ENCODE results near the gene MT1A. TPM values are rescaled to one million over a fixed set of nuclear protein-coding genes. Genes with fewer than 3 reads are reported as not detected.
A peak's percentile ranks its signal among the peaks of the same experiment; 100 is the strongest.

Gene MT1A
- polyA plus RNA-seq, 1 donor (not counting 4 experiments of a cell fraction or from before 2014, with no cell fraction given) = not detected

DNA sequence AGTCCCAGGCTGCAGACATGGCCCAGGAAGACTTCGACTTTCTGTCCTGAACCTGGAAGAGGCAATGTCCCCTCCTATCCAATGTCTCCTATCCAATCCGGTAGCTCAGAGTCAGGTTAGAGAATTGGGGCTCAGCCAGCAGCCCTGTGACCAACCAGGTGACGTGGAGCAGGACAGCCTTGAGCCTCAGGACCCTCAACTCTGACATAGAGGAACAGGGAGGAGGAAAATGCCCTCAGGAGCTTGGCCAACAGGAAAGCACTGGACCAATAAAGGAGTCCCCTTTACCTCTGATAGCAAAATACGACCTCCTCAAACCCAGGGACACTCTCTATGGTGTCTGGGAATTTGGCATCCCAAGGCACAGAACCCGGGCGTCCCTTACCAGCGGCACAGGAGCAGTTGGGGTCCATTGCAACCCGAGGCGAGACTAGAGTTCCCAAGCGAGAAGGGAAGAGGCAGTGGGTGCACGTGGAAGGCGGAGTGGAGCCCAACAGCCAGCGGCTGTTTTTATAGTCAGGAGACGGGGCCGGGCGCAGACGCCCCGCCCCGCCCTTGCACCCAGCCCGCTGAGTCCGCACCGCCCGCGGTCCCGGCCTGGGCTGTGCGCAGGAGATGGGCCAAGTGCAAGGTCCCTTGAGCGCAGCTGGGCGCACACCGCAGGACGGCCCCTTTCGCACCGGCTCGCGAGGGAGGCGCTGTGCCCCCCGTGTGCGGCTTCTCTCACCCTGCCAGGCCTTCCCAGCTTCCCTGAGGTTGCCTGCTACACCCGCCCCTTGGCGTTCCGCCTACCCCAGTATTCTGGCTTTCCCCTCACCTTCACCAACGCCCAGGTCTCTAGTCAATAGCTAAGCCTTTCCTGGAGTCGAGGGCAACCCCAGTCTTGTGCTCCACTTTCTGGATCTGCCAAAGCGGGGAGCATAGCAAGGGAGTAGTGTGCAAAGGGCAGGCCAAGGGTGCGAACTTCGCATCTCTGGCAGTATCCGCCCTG lies 29.4 kb downstream of the MT1A start, which contains the start of gene MT1G:
MT1G (minus strand) TSS at position 485 of the 991 bp plus-strand sequence; CDS start at position 413, 72 bp downstream.
- Histone ChIP-seq H4K20me1 (ENCODE audit: control insufficient read depth, extremely low read depth, insufficient read depth, low read length) (no peaks in the 10 kb centered on the region), H3K27me3 (ENCODE audit: control insufficient read depth, extremely low read depth, insufficient read depth, low read length) (peaks cover 43% of the 10 kb centered on the region), H3K4me3 (ENCODE audit: control insufficient read depth in 2 of 3, extremely low read depth in 1 of 3, insufficient read depth in 2 of 3, low read depth in 1 of 3, low read length in 3 of 3) (peak within 1 kb of the TSS in 1 of 3 experiments; percentile 23), H3K9ac (ENCODE audit: control insufficient read depth, extremely low read depth, insufficient read depth, low read length) (no peak within 1 kb of the TSS), H3K36me3 (ENCODE audit: control insufficient read depth in 2 of 2, extremely low read depth in 1 of 2, insufficient read depth in 2 of 2, low read length in 2 of 2) (no peaks in the 10 kb centered on the region), H3K4me1 (ENCODE audit: control insufficient read depth, extremely low read depth, insufficient read depth, low read length) (peaks cover 14% of the 10 kb centered on the region), H3K9me1 (ENCODE audit: control insufficient read depth, extremely low read depth, insufficient read depth, low read length) (no peaks in the 10 kb centered on the region), H3K9me3 (ENCODE audit: control insufficient read depth, low read depth, low read length) (no peaks in the 10 kb centered on the region), H2AFZ (ENCODE audit: control insufficient read depth, low read length) (peak within 1 kb of the TSS; percentile 39), H3K27ac (ENCODE audit: control insufficient read depth, insufficient read depth, low read length) (no peak within 1 kb of the TSS), H3K4me2 (ENCODE audit: control insufficient read depth, extremely low read depth, insufficient read depth, low read depth, low read length) (peak within 1 kb of the TSS; percentile 76), H3K79me2 (ENCODE audit: control insufficient read depth, insufficient read depth, low read length) (no peaks in the 10 kb centered on the region)
- no peak for FAIRE-seq
- dilution Hi-C loops (cut with MboI; ENCODE audit: extremely low pct_ligation_motif_present, low sequenced_read_pairs) = no loop called here
- TF ChIP-seq CTCF (optimal IDR thresholded peaks at IDR 0.05 in 1 of 3, IDR thresholded peaks at IDR 0.05 in 1 of 3, conservative IDR thresholded peaks at IDR 0.05 in 1 of 3; ENCODE audit: extremely low read depth in 1 of 3, insufficient read depth in 2 of 3, low read length in 3 of 3) = no peak
- TF ChIP-seq EZH2 (IDR thresholded peaks at IDR 0.05; ENCODE audit: low read length) = peak; percentile 72
- no peak for DNase-seq (ENCODE audit: low read depth, low spot score)

- Histone ChIP-seq H3K4me1 (ENCODE audit: control insufficient read depth, extremely low read depth, insufficient read depth, low read length) (peaks cover 14% of the 10 kb centered on the region), H3K4me3 (ENCODE audit: control insufficient read depth in 2 of 3, extremely low read depth in 1 of 3, insufficient read depth in 2 of 3, low read depth in 1 of 3, low read length in 3 of 3) (no peak within 1 kb of the TSS), H3K4me2 (ENCODE audit: control insufficient read depth, extremely low read depth, insufficient read depth, low read depth, low read length) (peak within 1 kb of the TSS; percentile 50), H3K9me3 (ENCODE audit: control insufficient read depth, low read depth, low read length) (no peaks in the 10 kb centered on the region), H3K27me3 (ENCODE audit: control insufficient read depth, extremely low read depth, insufficient read depth, low read length) (peaks cover 36% of the 10 kb centered on the region), H2AFZ (ENCODE audit: control insufficient read depth, low read length) (no peak within 1 kb of the TSS), H3K36me3 (ENCODE audit: control insufficient read depth in 2 of 2, extremely low read depth in 1 of 2, insufficient read depth in 2 of 2, low read length in 2 of 2) (no peaks in the 10 kb centered on the region), H3K9me1 (ENCODE audit: control insufficient read depth, extremely low read depth, insufficient read depth, low read length) (no peaks in the 10 kb centered on the region), H4K20me1 (ENCODE audit: control insufficient read depth, extremely low read depth, insufficient read depth, low read length) (no peaks in the 10 kb centered on the region), H3K9ac (ENCODE audit: control insufficient read depth, extremely low read depth, insufficient read depth, low read length) (no peak within 1 kb of the TSS), H3K27ac (ENCODE audit: control insufficient read depth, insufficient read depth, low read length) (no peak within 1 kb of the TSS), H3K79me2 (ENCODE audit: control insufficient read depth, insufficient read depth, low read length) (no peaks in the 10 kb centered on the region)
- no peak for TF ChIP-seq CTCF (optimal IDR thresholded peaks at IDR 0.05 in 1 of 3, IDR thresholded peaks at IDR 0.05 in 1 of 3, conservative IDR thresholded peaks at IDR 0.05 in 1 of 3; ENCODE audit: extremely low read depth in 1 of 3, insufficient read depth in 2 of 3, low read length in 3 of 3)
- no peak for TF ChIP-seq EZH2 (IDR thresholded peaks at IDR 0.05; ENCODE audit: low read length)
- FAIRE-seq (peak; percentile 34), DNase-seq (ENCODE audit: low read depth, low spot score) (no peak)
- dilution Hi-C loops (cut with MboI; ENCODE audit: extremely low pct_ligation_motif_present, low sequenced_read_pairs) = no loop called here
Observed at GRCh38 chr16:56669005-56669839, 30.8 kb downstream of the MT1A start, which contains the start of gene MT1H. MT1H (plus strand) TSS chr16:56669814; CDS start chr16:56669885, 71 bp downstream.

Data from keratinocyte (primary cell).